HG02840 (cell line): Measurements from ENCODE around the gene TXNRD3.
"Not testable (repeated sequence)": the region's sequence is repeated elsewhere in the genome, so short reads cannot be mapped to it uniquely, and the experiment has no call there.

ENCODE experiments used
- ATAC-seq: cut with Tn5 transposase; IDR thresholded peaks from one replicate; pipeline ENCODE4 v1.9.1; 2021; ENCODE audit warnings: mild to moderate bottlenecking, moderate library complexity, moderate number of reproducible peaks; ENCODE audit not compliant: unreplicated experiment, low FRiP score

The TXNRD3 gene

DNA sequence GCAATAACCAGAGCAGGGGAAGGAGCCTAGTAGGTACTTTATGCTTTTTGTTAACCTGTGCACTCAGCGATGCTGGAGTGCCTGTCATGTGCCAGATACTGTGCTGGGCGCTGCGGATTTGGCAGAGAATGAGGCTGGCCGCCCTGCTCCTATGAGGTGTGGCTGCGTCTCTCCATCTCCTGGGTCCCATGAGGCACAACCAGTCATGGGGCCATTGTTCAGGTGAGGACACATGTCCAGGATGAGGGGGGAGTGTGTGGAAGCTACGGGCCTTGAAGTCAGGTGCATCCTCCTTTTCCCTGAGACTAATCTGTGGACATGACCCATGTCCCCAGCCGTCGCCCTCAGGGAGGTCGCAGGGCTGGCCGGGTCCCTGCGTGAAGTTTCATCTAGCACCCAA is 963 bp upstream of the TXNRD3 start:
- ATAC-seq, result no peak

- no peak for ATAC-seq
Observed at GRCh38 chr3:126649556-126650092, 5.3 kb downstream of the TXNRD3 start.

DNA sequence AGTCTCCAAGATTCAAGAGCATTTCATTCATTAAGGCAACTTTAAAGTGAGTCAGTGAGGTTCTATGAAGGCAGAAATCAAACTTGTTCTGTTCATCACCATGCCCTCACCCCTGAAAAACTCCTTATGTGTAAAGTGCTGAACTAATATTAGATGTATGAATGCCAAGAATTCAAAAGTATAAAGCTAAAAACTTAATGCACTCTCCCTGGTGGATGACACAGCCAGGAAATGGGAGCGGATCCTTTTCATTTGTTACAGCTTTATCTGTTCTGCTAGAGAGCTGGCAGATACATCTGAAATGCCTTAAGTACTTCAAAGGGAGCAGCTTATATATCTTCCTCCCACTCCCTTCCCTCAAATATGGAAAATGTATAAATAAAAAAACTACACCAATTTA is 8.2 kb downstream of the TXNRD3 start:
- ATAC-seq, result no peak

DNA sequence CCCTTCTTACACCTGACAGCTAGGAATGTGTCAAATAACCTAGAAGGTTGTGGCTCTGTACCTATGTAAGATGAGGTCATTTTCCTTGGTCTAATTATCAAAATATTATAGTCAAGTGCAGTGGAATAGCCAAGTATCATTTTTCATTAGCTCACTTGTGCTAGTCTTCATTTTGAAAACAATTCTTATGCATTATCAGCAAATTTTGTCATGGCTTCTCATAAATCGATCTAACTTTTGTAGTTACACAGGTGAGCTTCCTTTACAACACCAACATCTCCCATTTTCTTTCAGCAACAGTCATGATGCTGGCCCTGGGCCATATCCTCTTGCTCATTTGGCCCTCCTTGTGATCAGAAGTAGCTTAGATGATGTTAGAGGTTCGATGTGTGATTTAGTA is 10.3 kb downstream of the TXNRD3 start:
- ATAC-seq, result no peak

DNA sequence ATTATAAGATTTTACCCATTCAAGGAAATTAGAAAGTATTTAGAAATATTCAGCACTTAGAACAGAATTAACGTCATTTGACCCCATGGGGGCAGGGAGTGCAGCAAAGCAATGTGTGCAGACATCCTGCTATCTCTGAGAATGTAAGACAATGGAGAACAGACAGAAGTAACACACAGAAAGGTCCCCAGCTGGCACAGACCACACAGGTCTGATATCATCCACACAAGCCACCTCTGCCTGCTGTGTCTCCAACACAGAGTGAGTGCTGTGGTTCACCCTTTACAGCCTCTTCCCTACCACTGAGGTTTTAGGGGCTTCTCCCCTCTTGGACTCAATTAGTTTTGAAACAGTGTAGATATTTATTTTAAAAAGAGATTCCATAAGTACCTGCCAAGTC is 16.1 kb downstream of the TXNRD3 start:
- no peak for ATAC-seq

DNA sequence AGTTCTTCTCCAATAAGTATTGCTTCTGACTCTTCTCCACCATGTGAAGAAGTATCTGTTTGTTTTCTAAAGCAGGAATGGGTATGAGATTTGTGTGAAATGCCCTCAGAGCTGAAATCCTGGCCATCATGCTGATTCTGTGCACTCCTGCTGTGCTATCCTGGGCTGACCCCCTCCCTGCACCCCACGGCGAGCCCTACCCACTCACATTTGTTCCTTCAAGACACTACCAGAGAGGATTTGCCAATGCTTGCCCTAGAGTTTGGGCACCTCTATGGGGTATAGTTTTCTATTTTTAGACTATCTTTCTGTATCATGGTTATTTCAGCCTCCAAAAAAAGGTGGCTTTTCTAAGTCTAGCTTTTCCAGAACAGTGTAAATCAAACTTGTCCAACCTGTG is 18.5 kb downstream of the TXNRD3 start:
- no peak for ATAC-seq

DNA sequence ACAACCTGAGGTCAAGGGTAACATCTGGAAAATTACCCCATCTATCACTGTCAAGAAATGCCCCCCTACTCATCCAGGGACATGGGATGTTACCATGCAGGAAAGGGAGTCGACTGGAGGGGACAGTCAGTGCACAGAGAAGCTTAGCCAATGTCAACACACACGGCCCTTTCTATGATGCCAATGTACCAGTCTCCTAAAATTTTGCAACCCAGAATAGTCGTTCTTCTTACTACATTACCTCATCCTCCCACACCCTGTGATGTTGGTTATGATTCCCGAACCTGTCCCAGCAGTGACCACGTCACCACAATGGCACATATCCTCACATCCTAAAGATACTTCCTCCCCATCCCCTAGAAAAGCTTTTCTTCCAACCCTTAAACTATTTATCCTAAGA is 20.1 kb downstream of the TXNRD3 start:
- ATAC-seq, result no peak

DNA sequence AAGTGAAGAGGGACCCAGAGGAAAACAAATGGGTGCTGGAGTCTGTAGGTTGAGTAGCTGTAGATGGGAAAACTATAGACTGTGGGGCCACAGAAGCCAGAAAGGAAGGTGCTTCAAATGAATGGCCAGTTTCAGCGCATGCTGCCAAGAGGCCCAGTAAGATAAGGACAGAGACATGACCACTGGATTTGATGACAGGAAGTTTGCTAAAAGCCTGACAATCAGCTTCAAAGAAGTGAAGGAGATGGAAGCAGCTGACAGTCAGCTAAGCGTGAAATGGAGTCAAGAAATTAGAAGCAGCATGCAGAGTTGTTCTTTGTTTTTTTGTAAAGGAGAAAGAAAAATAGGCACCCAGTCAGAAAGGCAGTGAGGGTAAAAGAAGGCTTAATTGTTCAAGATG is 24.9 kb downstream of the TXNRD3 start:
- no peak for ATAC-seq

DNA sequence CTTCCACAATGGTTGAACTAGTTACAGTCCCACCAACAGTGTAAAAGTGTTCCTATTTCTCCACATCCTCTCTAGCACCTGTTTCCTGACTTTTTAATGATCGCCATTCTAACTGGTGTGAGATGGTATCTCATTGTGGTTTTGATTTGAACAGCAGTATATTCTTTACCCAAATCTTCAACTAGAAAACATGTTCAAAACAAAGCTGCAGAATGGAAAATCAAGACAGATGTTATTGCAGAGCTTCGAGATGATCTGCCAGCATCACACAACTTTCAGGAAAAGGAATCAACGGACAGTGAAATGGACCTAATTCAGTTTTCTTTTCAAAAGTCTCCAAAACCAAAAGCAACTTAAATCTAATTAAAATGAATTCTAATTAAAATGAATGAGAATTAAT is 29.2 kb downstream of the TXNRD3 start:
- not testable (repeated sequence) for ATAC-seq

DNA sequence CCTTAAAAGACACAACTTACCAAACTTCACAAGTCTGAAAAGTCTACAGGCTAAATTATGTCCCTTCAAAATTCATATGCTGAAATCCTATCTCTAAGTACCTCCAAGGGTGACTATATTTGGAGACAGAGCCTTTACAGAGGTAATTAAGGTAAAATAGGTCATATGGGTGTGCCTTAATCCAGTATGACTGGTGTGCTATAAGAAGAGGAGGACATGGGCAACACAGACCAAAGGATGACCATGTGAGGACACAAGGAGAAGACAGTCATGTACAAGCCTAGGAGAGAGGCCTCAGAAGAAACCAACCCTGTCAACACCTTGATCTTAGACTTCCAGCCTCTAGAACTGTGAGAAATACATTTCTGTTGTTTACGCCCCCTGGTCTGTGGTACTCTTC is 32.2 kb downstream of the TXNRD3 start:
- no peak for ATAC-seq

DNA sequence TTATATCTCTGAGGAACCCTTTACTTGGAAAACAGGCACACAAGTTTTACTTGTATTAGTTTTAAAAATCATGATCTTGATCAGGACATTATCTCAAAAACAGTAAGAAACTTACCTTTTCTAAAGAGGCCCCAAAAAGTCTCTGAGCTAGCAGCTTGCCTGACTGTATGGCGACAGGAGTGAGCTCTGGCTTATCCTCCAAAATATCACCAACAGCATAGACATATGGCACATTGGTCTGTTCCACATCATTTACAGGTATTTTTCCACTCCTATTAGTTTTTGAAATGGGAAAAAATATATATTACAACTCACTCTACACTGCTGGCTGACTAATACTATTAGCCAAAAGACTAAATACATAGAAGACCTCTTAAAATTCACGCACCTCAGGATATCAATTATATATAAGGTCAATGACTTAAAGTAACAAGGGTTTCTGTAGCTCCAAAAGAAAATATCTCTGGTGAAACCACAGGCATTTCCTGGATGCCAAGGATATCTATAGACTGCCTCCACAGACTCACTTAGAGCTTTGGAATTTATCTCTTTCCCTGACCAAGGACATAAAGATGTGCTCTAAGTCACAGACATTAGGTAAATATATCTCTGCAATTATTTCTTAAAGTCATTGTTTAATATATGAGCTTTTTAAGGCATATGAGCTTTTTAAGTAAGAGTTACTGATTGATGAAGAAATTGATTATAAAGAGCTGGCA is 33.1 kb downstream of the TXNRD3 start:
- no peak for ATAC-seq

- no peak for ATAC-seq
Observed at GRCh38 chr3:126621171-126621570, 33.8 kb downstream of the TXNRD3 start.

GRCh38 chr3:126620738-126621137 is 34.2 kb downstream of the TXNRD3 start:
- ATAC-seq, result no peak

DNA sequence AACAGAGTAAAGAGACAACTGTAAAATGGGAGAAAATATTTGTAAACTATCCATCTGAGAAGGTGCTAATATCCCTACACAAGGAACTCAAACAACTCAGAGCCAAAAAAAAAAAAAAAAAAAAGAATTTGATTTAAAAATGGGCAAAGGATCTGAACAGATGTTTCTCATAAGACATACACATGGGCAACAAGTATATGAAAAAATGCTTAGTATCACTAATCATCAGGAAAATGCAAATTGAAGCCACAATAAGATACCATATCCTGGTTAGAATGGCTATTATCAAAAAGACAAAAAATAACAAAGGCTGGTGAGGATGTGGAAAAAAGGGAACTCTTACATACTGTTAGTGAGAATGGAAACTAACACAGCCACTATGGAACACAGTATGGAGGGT is 36.2 kb downstream of the TXNRD3 start:
- ATAC-seq, result no peak

DNA sequence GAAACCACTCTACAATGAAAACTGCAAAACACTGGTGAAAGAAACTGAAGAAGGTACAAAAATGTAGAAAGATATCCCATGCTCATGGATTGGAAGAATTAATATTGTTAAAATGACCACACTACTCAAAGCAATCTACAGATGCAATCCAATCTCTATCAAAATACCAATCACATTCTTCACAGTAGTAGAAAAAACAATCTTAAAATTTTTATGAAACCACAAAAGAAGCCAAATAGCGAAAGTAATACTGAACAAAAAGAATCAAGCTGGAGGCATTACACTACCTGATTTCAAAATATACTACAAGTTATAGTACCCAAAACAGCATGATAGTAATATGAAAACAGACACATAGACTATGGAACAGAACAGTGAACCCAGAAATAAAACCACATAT is 36.9 kb downstream of the TXNRD3 start:
- ATAC-seq, result no peak

- ATAC-seq, result no peak
Observed at GRCh38 chr3:126617571-126617970, 37.4 kb downstream of the TXNRD3 start.

- ATAC-seq, result no peak
Observed at GRCh38 chr3:126616931-126617330, 38.0 kb downstream of the TXNRD3 start.

GRCh38 chr3:126613479-126614188 is 41.3 kb downstream of the TXNRD3 start:
- ATAC-seq, result no peak

GRCh38 chr3:126612479-126613205 is 42.3 kb downstream of the TXNRD3 start:
- no peak for ATAC-seq

DNA sequence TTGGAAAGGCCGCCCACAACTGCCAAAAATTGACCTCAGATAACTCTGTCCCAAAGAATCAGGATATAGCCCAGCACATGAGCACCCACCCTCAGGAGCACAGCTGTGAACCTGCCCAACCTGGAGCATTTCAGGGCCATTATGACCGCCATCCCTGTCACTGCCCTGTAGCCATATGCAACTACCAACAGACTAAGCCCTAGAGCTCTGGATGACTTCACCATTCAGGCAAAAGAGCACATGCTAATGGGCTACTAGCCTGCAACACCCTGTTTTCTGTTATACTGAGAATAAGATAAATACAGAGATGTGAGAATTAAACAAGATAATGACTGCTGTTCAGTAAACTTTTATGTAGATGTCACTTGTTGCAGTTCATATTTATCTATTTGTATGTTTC is 45.0 kb downstream of the TXNRD3 start:
- ATAC-seq, result no peak

- ATAC-seq, result no peak
Observed at GRCh38 chr3:126607214-126607908, 47.6 kb downstream of the TXNRD3 start.
